HepG2 (cell line): ENCODE data around the gene TEX19. TPM values are rescaled to one million over a fixed set of nuclear protein-coding genes. Genes with fewer than 3 reads are reported as not detected.

ENCODE experiments used
- ATAC-seq: fragments of 200-7000 bp; cut with Tn5 transposase; 3 replicates; pipeline ENCODE4 v1.9.1; 2020; ENCODE audit warnings: mild to moderate bottlenecking, moderate library complexity
- BruUV-seq: library from RNA; stranded (reverse); fragments of 400-500 nt; replicated peaks from 2 replicates; lab custom pipeline; 2021; lab: Mats Ljungman, UMichigan
- CTCF ChIA-PET: fragments of 300-600 bp; formaldehyde crosslinking; extraction: SDS; loops from one replicate; lab custom pipeline; 2021; ENCODE audit warnings: low total read pairs, inconsistent platforms, low intra/inter-chr PET ratio; lab: Yijun Ruan, JAX
- POLR2A ChIA-PET: fragments of 350-600 bp; sonication (Branson Sonifier 250); formaldehyde crosslinking; loops from one replicate; lab custom pipeline; 2020; ENCODE audit warnings: antibody characterized with exemption, inconsistent platforms; lab: Yijun Ruan, JAX
- DNase-seq: peaks from one replicate; pipeline ENCODE4 v3.0.0-alpha.2; 2015; ENCODE audit warnings: low spot score
- FAIRE-seq: peaks from 3 replicates; lab custom pipeline; 2011; peaks lifted over from hg19 to GRCh38; lab: Jason Lieb, UNC
- H2AFZ ChIP-seq: one replicate; pipeline ENCODE4 v1.6.1; 2011; ENCODE audit warnings: low read length, inconsistent platforms
- H3K27ac ChIP-seq: fragments of 300-600 bp; 3 replicates; pipeline ENCODE4 v1.8.0; 2011; ENCODE audit warnings: mixed run types, mild to moderate bottlenecking, mixed read lengths, low read length, inconsistent platforms; ENCODE audit not compliant: insufficient read depth; ENCODE audit errors: extremely low read length
- H3K27me3 ChIP-seq, 2 experiments: fragments of 200-600 bp in 1 of 2; 2 replicates in 1 of 2; 3 replicates in 1 of 2; pipeline versions ENCODE4 v1.6.0 to v1.8.0; 2011; ENCODE audit warnings: low read length in 2 of 2, mild to moderate bottlenecking in 2 of 2, moderate library complexity in 2 of 2, inconsistent platforms in 1 of 2; ENCODE audit not compliant: insufficient read depth in 2 of 2, control insufficient read depth in 1 of 2
- H3K36me3 ChIP-seq, 2 experiments: fragments of 200-600 bp in 1 of 2; replicated peaks in 1 of 2; 2 replicates in 1 of 2; 3 replicates in 1 of 2; pipeline versions ENCODE4 v1.5.1 to v1.8.0; 2011; ENCODE audit warnings: low read length in 2 of 2, inconsistent platforms in 1 of 2; ENCODE audit not compliant: insufficient read depth in 2 of 2, control insufficient read depth in 1 of 2
- H3K4me1 ChIP-seq: 2 replicates; pipeline ENCODE4 v1.5.1; 2012; ENCODE audit warnings: low read length, inconsistent platforms; ENCODE audit not compliant: insufficient read depth
- H3K4me2 ChIP-seq: 2 replicates; pipeline ENCODE4 v1.6.0; 2011; ENCODE audit warnings: low read depth, low read length, inconsistent platforms
- H3K4me3 ChIP-seq, 3 experiments: fragments of 200-600 bp in 1 of 3; sonication (generic), shearing (Covaris generic) in 1 of 3; replicated peaks in 1 of 3; 2 replicates each; pipeline ENCODE4 v1.5.1; 2011 to 2016; ENCODE audit warnings: low read length in 3 of 3, inconsistent platforms in 2 of 3, low read depth in 2 of 3, mild to moderate bottlenecking in 2 of 3, control low read depth in 1 of 3, mixed read lengths in 1 of 3; ENCODE audit not compliant: insufficient read depth in 1 of 3
- H3K79me2 ChIP-seq: one replicate; pipeline ENCODE4 v1.6.1; 2011; ENCODE audit warnings: low read length, inconsistent platforms; ENCODE audit not compliant: insufficient read depth
- H3K9ac ChIP-seq: 2 replicates; pipeline ENCODE4 v1.6.0; 2011; ENCODE audit warnings: mild to moderate bottlenecking, low read depth, low read length, inconsistent platforms; ENCODE audit not compliant: insufficient read depth
- H3K9me3 ChIP-seq: 2 replicates; pipeline ENCODE4 v1.5.1; 2012; ENCODE audit warnings: mild to moderate bottlenecking, low read length
- H4K20me1 ChIP-seq: 2 replicates; pipeline ENCODE4 v1.6.0; 2011; ENCODE audit warnings: inconsistent platforms, mild to moderate bottlenecking, low read length, moderate library complexity; ENCODE audit not compliant: insufficient read depth
- KDM2A ChIP-seq: sonication (generic); formaldehyde crosslinking; IDR thresholded peaks from 2 replicates; pipeline ENCODE4 v1.4.0; 2020; ENCODE audit warnings: low read depth, missing genetic modification reagents, borderline replicate concordance
- LCORL ChIP-seq, 2 experiments: fragments of 450-650 bp in 1 of 2; sonication (generic) in 1 of 2; formaldehyde crosslinking in 1 of 2; IDR thresholded peaks; 2 replicates each; pipeline versions ENCODE4 v1.5.0 to v1.6.1; 2017 to 2020; ENCODE audit warnings: antibody characterized with exemption in 1 of 2, missing genetic modification reagents in 1 of 2
- NAIF1 ChIP-seq: sonication (generic); formaldehyde crosslinking; IDR thresholded peaks from 2 replicates; pipeline ENCODE4 v1.5.0; 2020; ENCODE audit warnings: mild to moderate bottlenecking, missing genetic modification reagents, borderline replicate concordance
- NCOA2 ChIP-seq: sonication (generic); formaldehyde crosslinking; IDR thresholded peaks from 2 replicates; pipeline ENCODE4 v1.8.0; 2022; ENCODE audit warnings: inconsistent platforms
- PAF1 ChIP-seq: IDR thresholded peaks from 2 replicates; pipeline ENCODE4 v1.6.1; 2016; ENCODE audit warnings: missing genetic modification reagents, missing compliant biosample characterization
- SIX1 ChIP-seq: sonication (generic); formaldehyde crosslinking; IDR thresholded peaks from 2 replicates; pipeline ENCODE4 v1.4.0; 2020; ENCODE audit warnings: missing genetic modification reagents, borderline replicate concordance
- SMARCE1 ChIP-seq: fragments of 450-650 bp; IDR thresholded peaks from 2 replicates; pipeline ENCODE4 v1.6.1; 2017; ENCODE audit warnings: borderline replicate concordance
- SNAPC2 ChIP-seq: sonication (generic); formaldehyde crosslinking; IDR thresholded peaks from 2 replicates; pipeline ENCODE4 v1.8.1; 2022; ENCODE audit warnings: mild to moderate bottlenecking, missing genetic modification reagents
- SNRNP70 ChIP-seq: fragments of 200-400 bp; formaldehyde crosslinking; IDR thresholded peaks from 2 replicates; pipeline ENCODE4 v1.6.1; 2017; ENCODE audit warnings: mild to moderate bottlenecking, low read depth, low read length, moderate library complexity
- SRSF1 ChIP-seq: fragments of 200-400 bp; formaldehyde crosslinking; optimal IDR thresholded peaks from 2 replicates; pipeline ENCODE3; 2017; ENCODE audit warnings: mild to moderate bottlenecking, low read depth, low read length, moderate library complexity
- ZNF740 ChIP-seq: sonication (generic); formaldehyde crosslinking; IDR thresholded peaks from 2 replicates; pipeline ENCODE4 v1.4.0; 2020; ENCODE audit warnings: missing genetic modification reagents
- ZNF780A ChIP-seq: sonication (generic); formaldehyde crosslinking; IDR thresholded peaks from 2 replicates; pipeline ENCODE4 v1.8.0; 2022; ENCODE audit warnings: mild to moderate bottlenecking, missing genetic modification reagents, moderate library complexity
- WGBS: methylation state at CpG from one replicate; pipeline ENCODE4 v1.1.6; 2017; ENCODE audit warnings: low lambda C conversion rate; 5-methylcytosine and 5-hydroxymethylcytosine counted together
- in situ Hi-C: cut with HindIII; loops from 2 replicates; pipeline ENCODE4 v1.10.0; 2017; ENCODE audit warnings: low pct_unique_long_range_greater_than_20kb; ENCODE audit not compliant: extremely low pct_ligation_motif_present
- intact Hi-C: fragments of 100-400 bp; cut with micrococcal nuclease; formaldehyde crosslinking; loops from one replicate; pipeline ENCODE4 v1.10.0; 2022; ENCODE audit not compliant: unreplicated experiment
- polyA plus RNA-seq, 8 experiments: library from polyadenylated mRNA; depleted of rRNA in 3 of 8; stranded (reverse) in 7 of 8; unstranded in 1 of 8; fragments of >200 nt; fragmentation: Illumina TruSeq in 4 of 8; extraction: Trizol in 4 of 8; gene quantifications; 2 replicates each; pipeline versions ENCODE4 v1.2.1 to v1.2.3, GENCODE V29; 2011 to 2016; ENCODE audit warnings: low read depth in 4 of 8, missing spikeins in 1 of 8, mixed read lengths in 1 of 8; ENCODE audit not compliant: insufficient read depth in 1 of 8
- total RNA-seq, 5 experiments: library from RNA; depleted of rRNA; stranded (reverse); fragments of >200 nt; fragmentation: Illumina TruSeq; extraction: Trizol; gene quantifications; 2 replicates each; pipeline ENCODE4 v1.2.3, GENCODE V29; 2016; ENCODE audit warnings: low read depth in 1 of 5
- TF ChIP-seq, protein P1 (sequence below): sonication (generic); formaldehyde crosslinking; IDR thresholded peaks from 2 replicates; pipeline ENCODE4 v1.5.1; 2020; ENCODE audit warnings: mild to moderate bottlenecking, missing genetic modification reagents, moderate library complexity
- TF ChIP-seq, protein P2 (sequence below): sonication (generic); formaldehyde crosslinking; IDR thresholded peaks from 2 replicates; pipeline ENCODE4 v1.8.0; 2022; ENCODE audit warnings: missing genetic modification reagents, mild to moderate bottlenecking, inconsistent platforms, borderline replicate concordance
- TF ChIP-seq, protein P3 (sequence below): IDR thresholded peaks from 2 replicates; pipeline ENCODE4 v1.6.1; 2016

Gene TEX19
- total and polyA plus RNA-seq, 2 of the 13 experiments (the other 11 are each of a cell fraction or from before 2014, with no cell fraction given), result 1.3 to 6.0 TPM

- in situ Hi-C loops, result no loop called here
- peak overlapping the region; percentile 48 to 69 (median 56) for H3K4me3 ChIP-seq
- no peak for TF ChIP-seq NAIF1 (CRISPR knock-in tag)
- no peak for TF ChIP-seq ZNF780A (CRISPR knock-in tag)
- 0 out of 2 replicates have a peak, but pooled peaks have one; percentile 39 for TF ChIP-seq NCOA2 (CRISPR knock-in tag)
- no peak for TF ChIP-seq ZNF740
- TF ChIP-seq, protein P1, sequence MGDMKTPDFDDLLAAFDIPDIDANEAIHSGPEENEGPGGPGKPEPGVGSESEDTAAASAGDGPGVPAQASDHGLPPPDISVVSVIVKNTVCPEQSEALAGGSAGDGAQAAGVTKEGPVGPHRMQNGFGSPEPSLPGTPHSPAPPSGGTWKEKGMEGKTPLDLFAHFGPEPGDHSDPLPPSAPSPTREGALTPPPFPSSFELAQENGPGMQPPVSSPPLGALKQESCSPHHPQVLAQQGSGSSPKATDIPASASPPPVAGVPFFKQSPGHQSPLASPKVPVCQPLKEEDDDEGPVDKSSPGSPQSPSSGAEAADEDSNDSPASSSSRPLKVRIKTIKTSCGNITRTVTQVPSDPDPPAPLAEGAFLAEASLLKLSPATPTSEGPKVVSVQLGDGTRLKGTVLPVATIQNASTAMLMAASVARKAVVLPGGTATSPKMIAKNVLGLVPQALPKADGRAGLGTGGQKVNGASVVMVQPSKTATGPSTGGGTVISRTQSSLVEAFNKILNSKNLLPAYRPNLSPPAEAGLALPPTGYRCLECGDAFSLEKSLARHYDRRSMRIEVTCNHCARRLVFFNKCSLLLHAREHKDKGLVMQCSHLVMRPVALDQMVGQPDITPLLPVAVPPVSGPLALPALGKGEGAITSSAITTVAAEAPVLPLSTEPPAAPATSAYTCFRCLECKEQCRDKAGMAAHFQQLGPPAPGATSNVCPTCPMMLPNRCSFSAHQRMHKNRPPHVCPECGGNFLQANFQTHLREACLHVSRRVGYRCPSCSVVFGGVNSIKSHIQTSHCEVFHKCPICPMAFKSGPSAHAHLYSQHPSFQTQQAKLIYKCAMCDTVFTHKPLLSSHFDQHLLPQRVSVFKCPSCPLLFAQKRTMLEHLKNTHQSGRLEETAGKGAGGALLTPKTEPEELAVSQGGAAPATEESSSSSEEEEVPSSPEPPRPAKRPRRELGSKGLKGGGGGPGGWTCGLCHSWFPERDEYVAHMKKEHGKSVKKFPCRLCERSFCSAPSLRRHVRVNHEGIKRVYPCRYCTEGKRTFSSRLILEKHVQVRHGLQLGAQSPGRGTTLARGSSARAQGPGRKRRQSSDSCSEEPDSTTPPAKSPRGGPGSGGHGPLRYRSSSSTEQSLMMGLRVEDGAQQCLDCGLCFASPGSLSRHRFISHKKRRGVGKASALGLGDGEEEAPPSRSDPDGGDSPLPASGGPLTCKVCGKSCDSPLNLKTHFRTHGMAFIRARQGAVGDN (CRISPR knock-in tag), result peak; percentile 30
- no peak for TF ChIP-seq SNRNP70
- TF ChIP-seq, protein P2, sequence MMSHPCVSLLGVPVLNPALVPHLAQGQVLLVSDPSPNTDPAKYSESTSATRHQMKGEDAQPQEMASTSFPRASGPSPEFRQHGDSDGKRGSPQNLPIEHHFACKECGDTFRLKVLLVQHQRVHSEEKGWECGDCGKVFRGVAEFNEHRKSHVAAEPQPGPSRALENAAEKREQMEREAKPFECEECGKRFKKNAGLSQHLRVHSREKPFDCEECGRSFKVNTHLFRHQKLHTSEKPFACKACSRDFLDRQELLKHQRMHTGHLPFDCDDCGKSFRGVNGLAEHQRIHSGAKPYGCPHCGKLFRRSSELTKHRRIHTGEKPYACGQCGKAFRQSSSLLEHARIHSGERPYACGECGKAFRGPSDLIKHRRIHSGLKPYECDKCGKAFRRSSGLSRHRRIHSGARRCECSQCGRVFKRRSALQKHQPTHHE (CRISPR knock-in tag), result no peak
- TF ChIP-seq SNAPC2, result no peak
- peak; percentile 49 for TF ChIP-seq SRSF1
- TF ChIP-seq LCORL (IDR thresholded peaks at IDR 0.05), result no peak
- TF ChIP-seq LCORL (CRISPR knock-in tag; IDR thresholded peaks at IDR 0.05), result no peak
- no peak for TF ChIP-seq SIX1 (CRISPR knock-in tag)
- TF ChIP-seq, protein P3, sequence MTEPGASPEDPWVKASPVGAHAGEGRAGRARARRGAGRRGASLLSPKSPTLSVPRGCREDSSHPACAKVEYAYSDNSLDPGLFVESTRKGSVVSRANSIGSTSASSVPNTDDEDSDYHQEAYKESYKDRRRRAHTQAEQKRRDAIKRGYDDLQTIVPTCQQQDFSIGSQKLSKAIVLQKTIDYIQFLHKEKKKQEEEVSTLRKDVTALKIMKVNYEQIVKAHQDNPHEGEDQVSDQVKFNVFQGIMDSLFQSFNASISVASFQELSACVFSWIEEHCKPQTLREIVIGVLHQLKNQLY (CRISPR knock-in tag), result no peak
- TF ChIP-seq KDM2A (CRISPR knock-in tag), result no peak
- no peak for TF ChIP-seq SMARCE1
- no peak for TF ChIP-seq PAF1 (CRISPR knock-in tag)
Observed at GRCh38 chr17:82339634-82340580, 19.1 kb upstream of the TEX19 start.

More at GRCh38 chr17:82339634-82340580, 19.1 kb upstream of the TEX19 start:
- no peak for ATAC-seq
- H3K27ac ChIP-seq, result peak overlapping the region; percentile 72
- H3K4me1 ChIP-seq, result peaks cover 81% of the 10 kb centered on the region
- no peak for FAIRE-seq
- peak overlapping the region; percentile 90 for H3K4me2 ChIP-seq
- peaks cover 12% of the 10 kb centered on the region for H3K79me2 ChIP-seq
- H3K36me3 ChIP-seq, result no peaks in the 10 kb centered on the region
- POLR2A ChIA-PET, result interaction anchor here (1.0 to 20.8 kb wide), 7 partner anchors 9 to 40 kb away, joined by 4 to 270 read pairs (median 4); partner anchors contain the start of gene CD7
- intact Hi-C loops, result loop anchor here (5.0 to 10.0 kb wide), 2 partner anchors 38 to 175 kb away; partner anchors contain the start of gene FOXK2
- H2AFZ ChIP-seq, result no peak overlapping the region
- no peak for DNase-seq
- CTCF ChIA-PET, result no interaction called here
- H3K27me3 ChIP-seq, result no peaks in the 10 kb centered on the region
- no peaks in the 10 kb centered on the region for H3K9me3 ChIP-seq
- H4K20me1 ChIP-seq, result no peaks in the 10 kb centered on the region
- peak overlapping the region; percentile 75 for H3K9ac ChIP-seq
- BruUV-seq, result no TSS peak
- 60% methylated on average over 10 of the region's 10 CpGs for WGBS
